A549 (cell line): ENCODE results near the gene CSRNP2. TPM values are rescaled to one million over a fixed set of nuclear protein-coding genes. Genes with fewer than 3 reads are reported as not detected.

ENCODE experiments used
- ATAC-seq, 2 experiments: fragments of 200-7000 bp in 1 of 2; fragments of >200 bp in 1 of 2; cut with Nextera tagmentation in 1 of 2; cut with Tn5 transposase in 1 of 2; 3 replicates each; pipeline versions ENCODE4 v1.8.0 to v1.9.1; 2018 to 2020; ENCODE audit warnings: mild to moderate bottlenecking in 1 of 2, moderate library complexity in 1 of 2
- CTCF ChIA-PET: fragments of 300-600 bp; sonication (Branson Sonifier 250); formaldehyde crosslinking; extraction: SDS; loops from one replicate; lab custom pipeline; 2021; ENCODE audit warnings: antibody characterized with exemption, inconsistent platforms; lab: Yijun Ruan, JAX
- POLR2A ChIA-PET: fragments of 350-600 bp; formaldehyde crosslinking; extraction: SDS; loops from one replicate; lab custom pipeline; 2021; ENCODE audit warnings: antibody characterized with exemption, inconsistent platforms; lab: Yijun Ruan, JAX
- DNase-seq, 2 experiments: peaks; one replicate each; pipeline versions ENCODE4 v3.0.0 to v3.0.0-alpha.2; 2011 to 2016; ENCODE audit warnings: low read depth in 1 of 2, low spot score in 1 of 2
- FAIRE-seq: peaks from 2 replicates; lab custom pipeline; 2011; peaks lifted over from hg19 to GRCh38; lab: Jason Lieb, UNC
- H3K27ac ChIP-seq, 2 experiments: fragments of >200 bp; sonication (Bioruptor Twin); formaldehyde crosslinking; 3 replicates each; pipeline ENCODE4 v1.5.1; 2016 to 2017
- H3K4me1 ChIP-seq: fragments of >200 bp; sonication (Bioruptor Twin); formaldehyde crosslinking; 3 replicates; pipeline ENCODE4 v1.6.1; 2016
- H3K4me2 ChIP-seq: fragments of >200 bp; sonication (Bioruptor Twin); formaldehyde crosslinking; 3 replicates; pipeline ENCODE4 v1.6.1; 2016
- H3K4me3 ChIP-seq: fragments of >200 bp; sonication (Bioruptor Twin); formaldehyde crosslinking; 3 replicates; pipeline ENCODE4 v1.5.1; 2016
- H3K9me3 ChIP-seq: fragments of >200 bp; sonication (Bioruptor Twin); formaldehyde crosslinking; 3 replicates; pipeline ENCODE4 v1.6.1; 2016
- BCL3 ChIP-seq: fragments of >200 bp; sonication (Bioruptor Twin); formaldehyde crosslinking; IDR thresholded peaks from 3 replicates; pipeline ENCODE4 v1.6.1; 2016
- BHLHE40 ChIP-seq: IDR thresholded peaks from 2 replicates; pipeline ENCODE4 v1.6.1; 2012; ENCODE audit warnings: low read depth, low read length, inconsistent platforms
- CEBPB ChIP-seq, 2 experiments: fragments of >200 bp in 1 of 2; sonication (Bioruptor Twin) in 1 of 2; formaldehyde crosslinking in 1 of 2; IDR thresholded peaks; 2 replicates each; pipeline ENCODE4 v1.6.1; 2012 to 2016
- CTCF ChIP-seq: fragments of >200 bp; sonication (Bioruptor Twin); formaldehyde crosslinking; IDR thresholded peaks from 3 replicates; pipeline ENCODE4 v1.5.1; 2016
- EHF ChIP-seq: fragments of 250-450 bp; sonication (Bioruptor Pico); IDR thresholded peaks from 2 replicates; pipeline ENCODE4 v1.5.0; 2020; ENCODE audit warnings: mild to moderate bottlenecking
- ELK1 ChIP-seq: fragments of 150-350 bp; IDR thresholded peaks from 2 replicates; pipeline ENCODE4 v1.6.1; 2014; ENCODE audit warnings: low read depth, mild to moderate bottlenecking, low read length
- EP300 ChIP-seq, 2 experiments: fragments of >200 bp; sonication (Bioruptor Twin); formaldehyde crosslinking; IDR thresholded peaks; 2 replicates in 1 of 2; 3 replicates in 1 of 2; pipeline ENCODE4 v1.6.1; 2016 to 2017
- ESRRA ChIP-seq: fragments of 150-350 bp; IDR thresholded peaks from 2 replicates; pipeline ENCODE4 v1.6.1; 2014; ENCODE audit warnings: mild to moderate bottlenecking, low read length, borderline replicate concordance
- FOSL2 ChIP-seq, 2 experiments: fragments of 450-650 bp in 1 of 2; fragments of >200 bp in 1 of 2; sonication (Bioruptor Twin) in 1 of 2; formaldehyde crosslinking; IDR thresholded peaks; 2 replicates each; pipeline versions ENCODE4 v1.5.0 to v1.6.1; 2016 to 2020; ENCODE audit warnings: mild to moderate bottlenecking in 1 of 2, moderate library complexity in 1 of 2
- GATA3 ChIP-seq: IDR thresholded peaks from 2 replicates; pipeline ENCODE4 v1.6.1; 2012; ENCODE audit warnings: borderline replicate concordance
- HDAC2 ChIP-seq: fragments of 200-600 bp; sonication (generic); IDR thresholded peaks from 2 replicates; pipeline ENCODE4 v1.6.1; 2016
- HEYL ChIP-seq: fragments of 250-450 bp; sonication (Bioruptor Pico); IDR thresholded peaks from 2 replicates; pipeline ENCODE4 v1.8.0; 2021; ENCODE audit warnings: mild to moderate bottlenecking, moderate library complexity
- HOXA7 ChIP-seq: fragments of 250-450 bp; sonication (Bioruptor Pico); IDR thresholded peaks from 2 replicates; pipeline ENCODE4 v1.5.0; 2020; ENCODE audit warnings: mild to moderate bottlenecking, moderate library complexity
- HOXB5 ChIP-seq: fragments of 250-450 bp; sonication (Bioruptor Pico); IDR thresholded peaks from 2 replicates; pipeline ENCODE4 v1.5.0; 2020; ENCODE audit warnings: mild to moderate bottlenecking, moderate library complexity
- JUN ChIP-seq, 2 experiments: fragments of >200 bp; sonication (Bioruptor Twin); formaldehyde crosslinking; IDR thresholded peaks; 2 replicates in 1 of 2; 3 replicates in 1 of 2; pipeline ENCODE4 v1.6.1; 2016 to 2017
- JUNB ChIP-seq: fragments of >200 bp; sonication (Bioruptor Twin); formaldehyde crosslinking; IDR thresholded peaks from 2 replicates; pipeline ENCODE4 v1.6.1; 2016
- KDM1A ChIP-seq: fragments of 200-600 bp; sonication (generic); IDR thresholded peaks from 2 replicates; pipeline ENCODE4 v1.6.1; 2016; ENCODE audit warnings: low read depth, mild to moderate bottlenecking
- KDM5A ChIP-seq: fragments of 200-600 bp; sonication (generic); IDR thresholded peaks from 2 replicates; pipeline ENCODE4 v1.6.1; 2016; ENCODE audit warnings: antibody characterized with exemption, mild to moderate bottlenecking
- MAX ChIP-seq: IDR thresholded peaks from 2 replicates; pipeline ENCODE4 v1.6.1; 2012
- MAZ ChIP-seq: fragments of 150-350 bp; IDR thresholded peaks from 2 replicates; pipeline ENCODE4 v1.6.1; 2014; ENCODE audit warnings: antibody characterized with exemption, low read depth, low read length, borderline replicate concordance
- MYC ChIP-seq: IDR thresholded peaks from 2 replicates; pipeline ENCODE4 v1.6.1; 2012; ENCODE audit warnings: mild to moderate bottlenecking, inconsistent platforms, low read length, improper control_type of control experiment, borderline replicate concordance
- NFE2L2 ChIP-seq: fragments of 150-350 bp; conservative IDR thresholded peaks from 2 replicates; pipeline ENCODE4 v1.6.1; 2014; ENCODE audit warnings: low read length
- NPAS2 ChIP-seq: fragments of 250-450 bp; sonication (Bioruptor Pico); IDR thresholded peaks from 2 replicates; pipeline ENCODE4 v1.8.0; 2022; ENCODE audit warnings: mild to moderate bottlenecking, moderate library complexity, borderline replicate concordance
- POLR2A ChIP-seq: IDR thresholded peaks from 2 replicates; pipeline ENCODE4 v1.6.1; 2012; ENCODE audit warnings: mild to moderate bottlenecking, low read length
- POLR2AphosphoS2 ChIP-seq: conservative IDR thresholded peaks from 2 replicates; pipeline ENCODE4 v1.6.1; 2012; ENCODE audit warnings: low read length, improper control_type of control experiment, inconsistent platforms
- TFCP2L1 ChIP-seq: fragments of 250-450 bp; sonication (Bioruptor Pico); IDR thresholded peaks from 2 replicates; pipeline ENCODE4 v1.5.0; 2021; ENCODE audit warnings: mild to moderate bottlenecking
- TP53 ChIP-seq: fragments of 250-450 bp; sonication (Bioruptor Pico); IDR thresholded peaks from 2 replicates; pipeline ENCODE4 v1.5.0; 2021; ENCODE audit warnings: mild to moderate bottlenecking, moderate library complexity
- WGBS: methylation state at CpG from one replicate; pipeline ENCODE4 v1.1.6; 2017; ENCODE audit errors: missing lambda C conversion rate; 5-methylcytosine and 5-hydroxymethylcytosine counted together
- polyA plus RNA-seq, 4 experiments: library from polyadenylated mRNA; depleted of rRNA in 3 of 4; stranded (reverse); fragments of >200 nt; fragmentation: RNase III in 1 of 4; extraction: RNeasy Plus Mini Kit Qiagen cat#74134 plus additional on column Dnase treatment in 1 of 4; gene quantifications; 2 replicates in 3 of 4; 3 replicates in 1 of 4; pipeline ENCODE4 v1.2.3, GENCODE V29; 2011 to 2017

CSRNP2 gene
- polyA plus RNA-seq, 2 of the 4 experiments (the other 2 are of a cell fraction), result 11.1 to 20.3 TPM

- TF ChIP-seq BCL3 (no peak), EP300 (IDR thresholded peaks at IDR 0.05) (no peak), HDAC2 (no peak), NFE2L2 (no peak), MAZ (no peak), BHLHE40 (no peak), ELK1 (no peak)
These were observed 33.9 kb downstream of the CSRNP2 start (continued) for GRCh38 chr12:51049525-51049924.

- WGBS, result 3% methylated on average over 14 of the region's 14 CpGs
- POLR2A ChIA-PET, result interaction anchor here (0.6 to 1.1 kb wide), 4 partner anchors 13 to 285 kb away, joined by 3 to 8 read pairs (median 3); partner anchors contain the start of gene ATF1
- Histone ChIP-seq H3K27ac (peak overlapping the region; percentile 90 to 92), H3K9me3 (no peaks in the 10 kb centered on the region), H3K4me1 (peaks cover 10% of the 10 kb centered on the region; the same call in 2 of the 3 replicates), H3K4me2 (peak overlapping the region; percentile 93), H3K4me3 (peak overlapping the region; percentile 72)
- peak; percentile 46; the same call in 1 of the 2 replicates for TF ChIP-seq KDM5A
- TF ChIP-seq FOSL2 (IDR thresholded peaks at IDR 0.05), result no peak
- no peak for TF ChIP-seq FOSL2 (CRISPR knock-in tag; IDR thresholded peaks at IDR 0.05)
- no peak for FAIRE-seq
- CTCF ChIA-PET, result interaction anchor here (0.6 to 1.6 kb wide), 6 partner anchors 10 to 301 kb away, joined by 3 to 8 read pairs (median 4); no protein-coding TSS in a partner anchor
- ATAC-seq, result no peak
- no peak for DNase-seq
These were observed 34.6 kb downstream of the CSRNP2 start for GRCh38 chr12:51048661-51049251.

- H3K4me3 ChIP-seq, result peak within 1 kb of the TSS; percentile 72
- ChIA-PET CTCF (interaction anchor here (0.7 to 1.6 kb wide), 13 partner anchors 9 to 450 kb away, joined by 3 to 8 read pairs (median 4); no protein-coding TSS in a partner anchor), POLR2A (interaction anchor here (1.0 to 1.1 kb wide), 3 partner anchors 14 to 284 kb away, joined by 3 read pairs; partner anchors contain the start of gene ATF1)
- peaks cover 10% of the 10 kb centered on the region; the same call in 2 of the 3 replicates for H3K4me1 ChIP-seq
- DNase-seq, result peak; percentile 99
- H3K9me3 ChIP-seq, result no peaks in the 10 kb centered on the region
- peak; percentile 83 for FAIRE-seq
- peak; percentile 99 to 100 for ATAC-seq
- 5% methylated on average over 50 of the region's 51 CpGs for WGBS
- H3K27ac ChIP-seq, result peak within 1 kb of the TSS; percentile 90 to 92
- peak within 1 kb of the TSS; percentile 93 for H3K4me2 ChIP-seq
- TF ChIP-seq EP300 (IDR thresholded peaks at IDR 0.05) (no peak), POLR2A (peak; percentile 69), TP53 (no peak), HEYL (no peak), HOXB5 (CRISPR knock-in tag) (no peak), TFCP2L1 (0 out of 2 replicates have a peak, but pooled peaks have one; percentile 21), EHF (peak; percentile 47; the same call in 1 of the 2 replicates), CTCF (peak; percentile 95), ESRRA (0 out of 2 replicates have a peak, but pooled peaks have one; percentile 56), POLR2AphosphoS2 (no peak), MAZ (no peak), NFE2L2 (no peak), JUN (IDR thresholded peaks at IDR 0.05) (peak; percentile 66 to 81; a peak in 4 of 5 replicates), ELK1 (no peak), GATA3 (no peak), JUNB (no peak), KDM1A (no peak), FOSL2 (IDR thresholded peaks at IDR 0.05) (no peak), FOSL2 (CRISPR knock-in tag; IDR thresholded peaks at IDR 0.05) (no peak), MYC (no peak), HDAC2 (no peak), CEBPB (IDR thresholded peaks at IDR 0.05) (no peak), MAX (peak; percentile 95), NPAS2 (CRISPR knock-in tag) (no peak), HOXA7 (CRISPR knock-in tag) (no peak)
These were observed 35.5 kb downstream of the CSRNP2 start, which contains the start of gene LETMD1 for GRCh38 chr12:51047655-51048540. Gene LETMD1, plus strand, starts transcription at chr12:51048327. Its CDS starts 30 bp downstream, at chr12:51048357.
